ENCODE results near the gene MOCS1.

Gene MOCS1

DNA sequence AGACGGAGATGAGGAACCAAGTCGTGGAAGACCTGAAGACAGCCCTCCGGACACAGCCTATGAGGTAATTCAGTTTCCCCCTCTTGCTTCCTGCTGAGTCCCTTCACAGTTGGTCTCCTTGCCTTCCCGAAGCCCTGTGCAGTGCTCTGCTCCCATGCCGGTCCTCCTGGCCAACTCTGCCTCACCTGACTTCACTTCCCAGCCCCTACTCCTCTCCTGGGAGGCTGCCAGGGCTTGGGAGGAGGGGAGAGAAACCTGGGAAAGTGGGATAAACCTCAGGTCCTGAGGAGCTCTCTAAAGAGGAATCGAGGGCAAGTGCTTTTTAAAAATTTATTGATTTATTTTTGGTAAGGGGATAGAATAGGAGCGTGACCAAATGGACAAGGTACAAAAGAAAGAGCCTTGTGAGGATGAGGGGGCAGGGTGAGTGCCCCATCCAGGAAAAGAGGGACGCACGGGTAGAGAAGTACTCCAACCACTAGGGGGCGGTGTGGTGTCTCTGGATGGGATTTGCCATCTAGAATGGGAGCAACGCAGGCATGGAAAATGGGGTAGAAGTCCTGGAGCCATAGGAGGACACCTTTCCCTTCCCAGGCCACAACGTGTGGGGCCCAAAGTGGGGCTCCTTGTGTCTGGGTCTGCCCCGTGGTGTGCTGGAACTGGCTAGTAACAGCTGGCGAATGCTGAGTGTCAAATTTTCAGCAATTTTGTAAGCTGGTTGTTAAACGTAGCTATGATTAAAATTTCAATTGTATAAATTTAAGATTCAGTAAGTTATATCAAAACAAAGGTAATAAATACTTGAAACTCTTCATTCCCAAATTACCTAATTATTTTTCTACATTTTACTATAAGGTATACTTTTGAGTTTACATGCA lies 69.0 kb downstream of the MOCS1 start:
- Histone ChIP-seq H3K4me1 (ENCODE audit: insufficient read depth, low read length) (no peaks in the 10 kb centered on the region), H3K4me3 (ENCODE audit: low read depth in 1 of 2, low read length in 2 of 2) (no peak overlapping the region), H3K9ac (ENCODE audit: low read length) (no peak overlapping the region), H3K27ac (ENCODE audit: low read depth, low read length) (no peak overlapping the region), H3K36me3 (ENCODE audit: insufficient read depth, low read length) (peaks cover 40% of the 10 kb centered on the region), H3K9me3 (ENCODE audit: low read length) (no peaks in the 10 kb centered on the region), H3K27me3 (ENCODE audit: control insufficient read depth in 1 of 2, insufficient read depth in 2 of 2, low read length in 2 of 2) (no peaks in the 10 kb centered on the region)

- Histone ChIP-seq H3K4me3 (ENCODE audit: low read depth in 1 of 2, low read length in 2 of 2) (no peak overlapping the region), H3K9ac (ENCODE audit: low read length) (no peak overlapping the region), H3K9me3 (ENCODE audit: low read length) (no peaks in the 10 kb centered on the region), H3K36me3 (ENCODE audit: insufficient read depth, low read length) (peaks cover 32% of the 10 kb centered on the region), H3K27ac (ENCODE audit: low read depth, low read length) (no peak overlapping the region), H3K27me3 (ENCODE audit: control insufficient read depth in 1 of 2, insufficient read depth in 2 of 2, low read length in 2 of 2) (no peaks in the 10 kb centered on the region), H3K4me1 (ENCODE audit: insufficient read depth, low read length) (no peaks in the 10 kb centered on the region)
These were observed 72.6 kb downstream of the MOCS1 start for GRCh38 chr6:39861663-39862062.

DNA sequence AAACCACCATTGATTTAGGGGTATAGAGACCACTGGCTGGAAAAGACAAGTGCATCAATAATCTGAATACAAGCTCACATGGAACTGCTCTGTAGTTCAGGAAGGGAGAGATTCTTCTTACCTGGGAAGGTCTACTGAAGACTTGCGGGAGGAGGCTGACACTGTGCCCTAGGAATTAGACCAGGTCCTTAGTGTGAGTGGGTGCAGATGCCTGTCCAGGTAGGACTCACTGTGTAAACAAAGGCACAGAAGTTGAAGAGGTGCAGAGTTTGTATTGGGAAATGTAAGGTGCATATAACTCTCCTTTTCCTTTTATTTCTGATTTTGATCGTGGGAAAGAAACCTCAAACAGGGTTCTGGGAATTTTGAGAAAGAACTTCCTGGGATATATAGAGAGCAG lies 75.2 kb downstream of the MOCS1 start:
- H3K36me3 ChIP-seq (ENCODE audit: insufficient read depth, low read length), result peaks cover 31% of the 10 kb centered on the region
- no peaks in the 10 kb centered on the region for H3K27me3 ChIP-seq (ENCODE audit: control insufficient read depth in 1 of 2, insufficient read depth in 2 of 2, low read length in 2 of 2)
- no peak overlapping the region for H3K27ac ChIP-seq (ENCODE audit: low read depth, low read length)
- H3K4me1 ChIP-seq (ENCODE audit: insufficient read depth, low read length), result no peaks in the 10 kb centered on the region
- no peak overlapping the region for H3K9ac ChIP-seq (ENCODE audit: low read length)
- no peak overlapping the region for H3K4me3 ChIP-seq (ENCODE audit: low read depth in 1 of 2, low read length in 2 of 2)
- H3K9me3 ChIP-seq (ENCODE audit: low read length), result no peaks in the 10 kb centered on the region

- Histone ChIP-seq H3K4me3 (ENCODE audit: low read depth in 1 of 2, low read length in 2 of 2) (no peak overlapping the region), H3K27ac (ENCODE audit: low read depth, low read length) (no peak overlapping the region)
These were observed 78.8 kb downstream of the MOCS1 start for GRCh38 chr6:39855356-39855995.

More at GRCh38 chr6:39855356-39855995, 78.8 kb downstream of the MOCS1 start:
- H3K9ac ChIP-seq (ENCODE audit: low read length), result no peak overlapping the region
- H3K36me3 ChIP-seq (ENCODE audit: insufficient read depth, low read length), result peaks cover 26% of the 10 kb centered on the region
- H3K27me3 ChIP-seq (ENCODE audit: control insufficient read depth in 1 of 2, insufficient read depth in 2 of 2, low read length in 2 of 2), result no peaks in the 10 kb centered on the region
- no peaks in the 10 kb centered on the region for H3K9me3 ChIP-seq (ENCODE audit: low read length)
- peaks cover 19% of the 10 kb centered on the region for H3K4me1 ChIP-seq (ENCODE audit: insufficient read depth, low read length)
